ENCODE data around the gene MMP13.

Gene MMP13

DNA sequence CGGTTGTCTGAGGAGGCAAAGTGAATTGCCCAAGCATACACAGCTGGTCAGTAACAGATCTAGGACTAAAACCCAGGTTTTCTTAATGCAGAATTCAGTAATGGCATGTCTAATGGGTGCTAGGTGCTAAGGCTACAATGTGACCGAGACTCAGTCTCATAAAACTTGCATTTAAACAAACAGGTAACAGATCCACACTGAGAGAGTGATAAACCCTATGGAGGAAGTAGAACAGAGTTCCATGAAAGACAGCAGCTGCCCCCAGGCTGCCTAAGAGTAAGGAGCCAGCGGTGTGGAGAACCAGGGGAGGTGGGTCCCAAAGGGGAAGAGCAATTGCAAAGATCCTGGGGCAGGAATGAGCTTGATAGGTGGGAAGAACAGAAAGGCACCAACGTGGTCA lies 27.3 kb downstream of the MMP13 start:
- no peak overlapping the region for H2AFZ ChIP-seq (ENCODE audit: insufficient read depth, low read length, poor library complexity)
- H3K4ac ChIP-seq (ENCODE audit: low read depth, low read length), result no peak overlapping the region
- H3K23ac ChIP-seq (ENCODE audit: low read length), result no peak overlapping the region
- no peak overlapping the region for H3K4me2 ChIP-seq (ENCODE audit: low read length)
- no peaks in the 10 kb centered on the region for H3K36me3 ChIP-seq (ENCODE audit: control insufficient read depth in 1 of 2, insufficient read depth in 2 of 2, low read length in 2 of 2)
- H3K4me1 ChIP-seq (ENCODE audit: control insufficient read depth in 1 of 2, insufficient read depth in 2 of 2, low read length in 2 of 2), result no peaks in the 10 kb centered on the region
- H2AK5ac ChIP-seq (ENCODE audit: low read length), result no peak overlapping the region
- DNase-seq, result no peak
- no peak overlapping the region for H3K27ac ChIP-seq (ENCODE audit: low read depth, low read length)
- H4K91ac ChIP-seq (ENCODE audit: low read depth, low read length), result no peak overlapping the region
- H3K79me2 ChIP-seq (ENCODE audit: control insufficient read depth, insufficient read depth, low read length, poor library complexity), result no peaks in the 10 kb centered on the region
- H3K14ac ChIP-seq (ENCODE audit: low read length), result no peak overlapping the region
- H3K4me3 ChIP-seq (ENCODE audit: low read depth, low read length), result no peak overlapping the region
- no peaks in the 10 kb centered on the region for H3K79me1 ChIP-seq (ENCODE audit: low read length)
- H2BK5ac ChIP-seq (ENCODE audit: low read depth, low read length, poor library complexity), result no peak overlapping the region
- no peaks in the 10 kb centered on the region for H3K27me3 ChIP-seq (ENCODE audit: insufficient read depth, low read length)
- no peaks in the 10 kb centered on the region for H3K9me3 ChIP-seq (ENCODE audit: insufficient read depth, low read depth, low read length)
- no peak overlapping the region for H2BK120ac ChIP-seq (ENCODE audit: insufficient read depth, low read length, poor library complexity)
- H3K18ac ChIP-seq (ENCODE audit: low read length), result no peak overlapping the region
- H2BK12ac ChIP-seq (ENCODE audit: low read length), result no peak overlapping the region
- WGBS (ENCODE audit: extremely low coverage, insufficient coverage, insufficient read length), result no CpG with 5 or more reads among the region's 4 CpGs
- H3K9ac ChIP-seq (ENCODE audit: low read length), result no peak overlapping the region
- no peak overlapping the region for H4K8ac ChIP-seq (ENCODE audit: low read depth, low read length)
- no peak overlapping the region for H4K12ac ChIP-seq (ENCODE audit: low read depth, low read length)

DNA sequence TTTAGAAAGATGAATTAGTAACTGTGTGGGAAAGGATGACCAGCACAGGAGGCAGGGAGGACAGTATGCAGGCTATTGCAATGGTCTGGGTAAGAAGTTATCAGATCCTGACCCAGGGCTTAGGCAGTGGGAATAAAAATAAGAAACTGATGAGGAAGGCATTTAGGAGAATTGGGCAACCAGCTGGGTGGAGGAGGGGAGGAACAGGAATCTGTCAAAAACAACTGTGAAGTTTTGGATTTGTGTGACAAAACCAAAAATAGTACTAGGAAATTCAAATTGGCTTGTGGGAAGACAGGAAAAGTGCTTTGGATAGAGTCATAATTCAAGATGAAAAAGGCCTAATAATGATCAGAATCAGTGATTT lies 27.9 kb downstream of the MMP13 start:
- no peak for DNase-seq
- H3K9me3 ChIP-seq (ENCODE audit: insufficient read depth, low read depth, low read length), result no peaks in the 10 kb centered on the region
- no peak overlapping the region for H3K23ac ChIP-seq (ENCODE audit: low read length)
- no peaks in the 10 kb centered on the region for H3K79me1 ChIP-seq (ENCODE audit: low read length)
- H3K4me2 ChIP-seq (ENCODE audit: low read length), result no peak overlapping the region
- H2AFZ ChIP-seq (ENCODE audit: insufficient read depth, low read length, poor library complexity), result no peak overlapping the region
- H2BK12ac ChIP-seq (ENCODE audit: low read length), result no peak overlapping the region
- no peak overlapping the region for H3K18ac ChIP-seq (ENCODE audit: low read length)
- no peaks in the 10 kb centered on the region for H3K79me2 ChIP-seq (ENCODE audit: control insufficient read depth, insufficient read depth, low read length, poor library complexity)
- H3K9ac ChIP-seq (ENCODE audit: low read length), result no peak overlapping the region
- H2AK5ac ChIP-seq (ENCODE audit: low read length), result no peak overlapping the region
- no peaks in the 10 kb centered on the region for H3K27me3 ChIP-seq (ENCODE audit: insufficient read depth, low read length)
- no peak overlapping the region for H2BK120ac ChIP-seq (ENCODE audit: insufficient read depth, low read length, poor library complexity)
- no peak overlapping the region for H4K91ac ChIP-seq (ENCODE audit: low read depth, low read length)
- no peaks in the 10 kb centered on the region for H3K36me3 ChIP-seq (ENCODE audit: control insufficient read depth in 1 of 2, insufficient read depth in 2 of 2, low read length in 2 of 2)
- no peak overlapping the region for H4K8ac ChIP-seq (ENCODE audit: low read depth, low read length)
- no peak overlapping the region for H4K12ac ChIP-seq (ENCODE audit: low read depth, low read length)
- H2BK5ac ChIP-seq (ENCODE audit: low read depth, low read length, poor library complexity), result no peak overlapping the region
- H3K27ac ChIP-seq (ENCODE audit: low read depth, low read length), result no peak overlapping the region
- no peaks in the 10 kb centered on the region for H3K4me1 ChIP-seq (ENCODE audit: control insufficient read depth in 1 of 2, insufficient read depth in 2 of 2, low read length in 2 of 2)
- H3K4me3 ChIP-seq (ENCODE audit: low read depth, low read length), result no peak overlapping the region
- H3K14ac ChIP-seq (ENCODE audit: low read length), result no peak overlapping the region
- no peak overlapping the region for H3K4ac ChIP-seq (ENCODE audit: low read depth, low read length)

DNA sequence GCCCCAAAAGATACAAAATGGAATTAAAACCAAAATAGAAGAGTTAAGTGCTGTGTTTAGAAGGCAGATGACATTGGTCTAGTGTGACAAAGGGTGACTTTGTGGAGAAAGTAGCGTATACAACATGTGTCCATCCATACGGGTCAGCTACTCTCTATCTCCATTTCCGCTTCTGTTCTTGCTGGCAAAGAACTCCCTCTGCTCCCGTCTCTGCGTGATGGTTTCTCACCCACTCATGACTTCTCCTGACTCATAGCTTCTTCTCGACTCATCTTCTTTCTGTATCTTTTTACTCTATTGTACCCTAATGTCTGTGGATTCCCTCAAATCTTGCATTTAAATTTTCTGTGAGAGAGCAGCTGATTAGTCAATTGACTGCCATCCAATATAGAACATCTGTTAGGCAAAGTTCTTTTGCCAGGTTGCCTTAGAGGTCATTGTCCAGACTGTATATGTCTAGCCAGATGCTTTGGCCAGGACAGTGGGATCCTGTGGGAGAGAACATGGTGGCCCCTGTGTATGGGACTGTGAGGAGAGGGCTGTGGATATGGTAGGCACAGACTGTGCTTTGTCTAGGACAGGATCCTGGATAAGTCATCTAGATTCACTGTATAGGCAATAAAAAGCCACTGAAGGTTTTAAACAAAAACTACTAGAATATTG lies 28.4 kb downstream of the MMP13 start:
- Histone ChIP-seq H3K23ac (ENCODE audit: low read length) (no peak overlapping the region), H3K4me3 (ENCODE audit: low read depth, low read length) (no peak overlapping the region), H3K36me3 (ENCODE audit: control insufficient read depth in 1 of 2, insufficient read depth in 2 of 2, low read length in 2 of 2) (no peaks in the 10 kb centered on the region), H2BK12ac (ENCODE audit: low read length) (no peak overlapping the region), H3K4ac (ENCODE audit: low read depth, low read length) (no peak overlapping the region), H3K18ac (ENCODE audit: low read length) (no peak overlapping the region), H3K4me2 (ENCODE audit: low read length) (no peak overlapping the region), H3K9ac (ENCODE audit: low read length) (no peak overlapping the region), H2AK5ac (ENCODE audit: low read length) (no peak overlapping the region), H3K27me3 (ENCODE audit: insufficient read depth, low read length) (no peaks in the 10 kb centered on the region), H4K91ac (ENCODE audit: low read depth, low read length) (no peak overlapping the region), H4K8ac (ENCODE audit: low read depth, low read length) (no peak overlapping the region), H2BK120ac (ENCODE audit: insufficient read depth, low read length, poor library complexity) (no peak overlapping the region), H3K79me1 (ENCODE audit: low read length) (no peaks in the 10 kb centered on the region), H2BK5ac (ENCODE audit: low read depth, low read length, poor library complexity) (no peak overlapping the region), H4K12ac (ENCODE audit: low read depth, low read length) (no peak overlapping the region), H3K14ac (ENCODE audit: low read length) (no peak overlapping the region), H3K9me3 (ENCODE audit: insufficient read depth, low read depth, low read length) (peaks cover 4% of the 10 kb centered on the region), H2AFZ (ENCODE audit: insufficient read depth, low read length, poor library complexity) (no peak overlapping the region), H3K79me2 (ENCODE audit: control insufficient read depth, insufficient read depth, low read length, poor library complexity) (no peaks in the 10 kb centered on the region), H3K27ac (ENCODE audit: low read depth, low read length) (no peak overlapping the region), H3K4me1 (ENCODE audit: control insufficient read depth in 1 of 2, insufficient read depth in 2 of 2, low read length in 2 of 2) (no peaks in the 10 kb centered on the region)
- WGBS (ENCODE audit: extremely low coverage, insufficient coverage, insufficient read length), result no CpG with 5 or more reads among the region's 6 CpGs
- no peak for DNase-seq

DNA sequence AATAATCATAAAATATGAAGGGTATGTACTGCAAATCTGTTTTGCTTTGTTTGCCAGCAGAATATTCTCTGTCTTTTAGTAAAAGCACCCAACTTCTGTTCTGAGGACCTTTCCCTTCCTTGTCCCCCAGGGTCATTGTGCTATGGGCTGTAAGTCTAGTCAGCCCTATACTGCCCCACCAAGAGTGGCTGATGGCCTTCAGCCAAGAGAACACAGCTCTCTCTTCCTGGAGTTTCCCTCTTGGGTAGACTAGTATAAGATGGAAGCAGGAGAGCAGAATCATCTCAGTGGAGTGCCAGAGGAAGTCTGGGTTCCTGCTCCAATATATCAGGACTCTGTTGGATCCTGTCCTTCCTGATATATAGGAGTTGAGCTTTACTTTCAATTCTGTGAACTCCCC lies 29.0 kb downstream of the MMP13 start:
- no peak for DNase-seq
- Histone ChIP-seq H3K9me3 (ENCODE audit: insufficient read depth, low read depth, low read length) (peaks cover 4% of the 10 kb centered on the region), H3K27ac (ENCODE audit: low read depth, low read length) (no peak overlapping the region), H2BK5ac (ENCODE audit: low read depth, low read length, poor library complexity) (no peak overlapping the region), H3K79me1 (ENCODE audit: low read length) (no peaks in the 10 kb centered on the region), H3K4ac (ENCODE audit: low read depth, low read length) (no peak overlapping the region), H4K8ac (ENCODE audit: low read depth, low read length) (no peak overlapping the region), H3K4me2 (ENCODE audit: low read length) (no peak overlapping the region), H2BK12ac (ENCODE audit: low read length) (no peak overlapping the region), H2AFZ (ENCODE audit: insufficient read depth, low read length, poor library complexity) (no peak overlapping the region), H3K79me2 (ENCODE audit: control insufficient read depth, insufficient read depth, low read length, poor library complexity) (no peaks in the 10 kb centered on the region), H3K27me3 (ENCODE audit: insufficient read depth, low read length) (no peaks in the 10 kb centered on the region), H2BK120ac (ENCODE audit: insufficient read depth, low read length, poor library complexity) (no peak overlapping the region), H3K18ac (ENCODE audit: low read length) (no peak overlapping the region), H2AK5ac (ENCODE audit: low read length) (no peak overlapping the region), H3K9ac (ENCODE audit: low read length) (no peak overlapping the region), H4K12ac (ENCODE audit: low read depth, low read length) (no peak overlapping the region), H3K23ac (ENCODE audit: low read length) (no peak overlapping the region), H3K4me1 (ENCODE audit: control insufficient read depth in 1 of 2, insufficient read depth in 2 of 2, low read length in 2 of 2) (no peaks in the 10 kb centered on the region), H3K14ac (ENCODE audit: low read length) (no peak overlapping the region), H3K36me3 (ENCODE audit: control insufficient read depth in 1 of 2, insufficient read depth in 2 of 2, low read length in 2 of 2) (no peaks in the 10 kb centered on the region), H3K4me3 (ENCODE audit: low read depth, low read length) (no peak overlapping the region), H4K91ac (ENCODE audit: low read depth, low read length) (no peak overlapping the region)

Data from trophoblast cell (in vitro differentiated cells and primary cell).